HG02973 (cell line): Measurements from ENCODE around the gene TNFRSF6B.
A peak's percentile ranks its signal among the peaks of the same experiment; 100 is the strongest.
"Not testable (repeated sequence)": the region's sequence is repeated elsewhere in the genome, so short reads cannot be mapped to it uniquely, and the experiment has no call there.

Source experiments
- ATAC-seq: cut with Tn5 transposase; IDR thresholded peaks from one replicate; pipeline ENCODE4 v1.9.1; 2021; ENCODE audit warnings: moderate library complexity; ENCODE audit not compliant: unreplicated experiment

The TNFRSF6B gene

GRCh38 chr20:63706852-63707557 is 10.6 kb downstream of the TNFRSF6B start:
- ATAC-seq = no peak

- ATAC-seq = peak; percentile 57
These were observed 11.3 kb downstream of the TNFRSF6B start, which contains the start of the genes ARFRP1 and ZGPAT for GRCh38 chr20:63707558-63708300. TSS of gene ARFRP1 (minus strand) at chr20:63707976. CDS start at chr20:63707091, 885 bp downstream. TSS of gene ZGPAT (plus strand) at chr20:63708039. CDS start at chr20:63708581, 542 bp downstream.

- ATAC-seq = no peak
These were observed 12.1 kb downstream of the TNFRSF6B start for GRCh38 chr20:63708301-63709148.

DNA sequence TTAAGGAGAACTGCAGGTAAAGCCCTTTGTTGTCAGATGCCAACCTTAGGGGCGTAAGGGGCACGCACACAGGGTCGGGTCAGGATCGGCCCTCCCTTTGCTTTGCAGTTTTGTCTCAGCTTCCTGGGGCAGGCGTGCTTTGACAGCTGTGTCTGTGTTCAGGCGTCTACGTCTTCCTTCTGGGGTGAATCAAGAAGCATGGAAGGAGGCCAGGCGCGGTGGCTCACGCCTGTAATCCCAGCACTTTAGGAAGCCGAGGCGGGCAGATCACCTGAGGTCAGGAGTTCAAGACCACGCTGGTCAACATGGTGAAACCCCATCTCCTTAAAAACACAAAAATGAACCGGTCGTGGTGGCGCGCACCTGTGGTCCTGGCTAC is 12.7 kb downstream of the TNFRSF6B start:
- no peak for ATAC-seq

DNA sequence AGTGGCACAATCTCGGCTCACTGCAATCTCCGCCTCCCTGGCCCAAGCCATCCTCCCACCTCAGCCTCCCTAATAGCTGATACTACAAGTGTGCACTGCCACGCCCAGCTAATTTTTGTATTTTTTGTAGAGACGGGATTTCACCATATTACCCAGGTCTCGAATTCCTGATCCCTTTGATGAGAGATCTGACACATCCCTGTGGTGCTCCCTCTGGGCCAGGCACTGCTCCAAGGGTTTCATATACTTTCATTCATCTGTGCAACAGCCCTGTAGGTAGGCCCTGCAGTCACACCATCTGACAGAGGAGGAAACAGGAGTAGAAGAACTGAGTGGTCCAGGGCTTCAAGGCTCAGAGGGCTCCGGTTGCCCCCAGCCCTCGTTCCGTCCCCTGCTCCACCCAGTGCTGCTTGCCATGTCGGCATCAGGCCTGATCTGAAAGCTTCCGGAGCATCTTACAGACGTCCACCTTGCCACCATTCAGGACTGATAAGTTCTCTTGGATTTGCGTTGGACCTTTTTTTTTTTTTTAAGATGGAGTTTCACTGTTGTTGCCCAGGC is 14.7 kb downstream of the TNFRSF6B start:
- no peak for ATAC-seq

DNA sequence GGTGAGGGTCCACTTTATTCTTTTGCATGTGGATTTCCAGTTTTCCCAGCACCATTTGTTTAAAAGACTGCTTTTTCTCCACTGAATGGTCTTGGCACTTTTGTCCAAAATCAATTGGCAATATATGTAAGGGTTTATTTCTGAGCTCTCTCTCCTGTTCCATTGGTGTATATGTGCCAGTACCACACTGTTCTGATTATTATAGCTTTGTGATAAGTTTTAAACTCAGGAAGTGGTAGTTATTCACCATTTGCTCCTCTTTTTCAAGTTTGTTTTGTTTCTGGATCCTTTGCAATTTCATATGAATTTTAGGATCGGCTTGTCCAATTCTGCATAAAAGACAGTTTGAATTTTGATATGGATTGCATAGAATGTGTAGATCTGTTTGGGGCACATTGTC is 15.7 kb downstream of the TNFRSF6B start:
- no peak for ATAC-seq

DNA sequence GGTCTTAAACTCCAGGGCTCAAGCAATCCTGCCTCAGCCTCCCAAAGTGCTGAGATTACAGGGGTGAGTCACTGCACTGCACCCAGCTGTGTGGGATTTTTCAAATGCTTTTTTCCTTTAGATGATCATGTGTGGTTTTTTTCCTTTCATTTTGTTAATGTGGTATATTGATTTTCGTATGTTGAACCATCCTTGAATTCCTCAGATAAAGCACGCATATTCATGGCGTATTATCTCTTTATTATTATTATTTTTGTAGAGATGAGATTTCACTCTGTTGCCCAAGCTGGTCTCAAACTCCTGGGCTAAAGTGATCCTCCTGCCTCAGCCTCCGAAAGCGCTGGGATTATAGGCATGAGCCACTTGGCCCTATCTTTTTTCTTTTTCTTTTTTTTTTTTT is 18.4 kb downstream of the TNFRSF6B start:
- ATAC-seq = no peak

- no peak for ATAC-seq
These were observed 22.5 kb downstream of the TNFRSF6B start for GRCh38 chr20:63718996-63719395.

DNA sequence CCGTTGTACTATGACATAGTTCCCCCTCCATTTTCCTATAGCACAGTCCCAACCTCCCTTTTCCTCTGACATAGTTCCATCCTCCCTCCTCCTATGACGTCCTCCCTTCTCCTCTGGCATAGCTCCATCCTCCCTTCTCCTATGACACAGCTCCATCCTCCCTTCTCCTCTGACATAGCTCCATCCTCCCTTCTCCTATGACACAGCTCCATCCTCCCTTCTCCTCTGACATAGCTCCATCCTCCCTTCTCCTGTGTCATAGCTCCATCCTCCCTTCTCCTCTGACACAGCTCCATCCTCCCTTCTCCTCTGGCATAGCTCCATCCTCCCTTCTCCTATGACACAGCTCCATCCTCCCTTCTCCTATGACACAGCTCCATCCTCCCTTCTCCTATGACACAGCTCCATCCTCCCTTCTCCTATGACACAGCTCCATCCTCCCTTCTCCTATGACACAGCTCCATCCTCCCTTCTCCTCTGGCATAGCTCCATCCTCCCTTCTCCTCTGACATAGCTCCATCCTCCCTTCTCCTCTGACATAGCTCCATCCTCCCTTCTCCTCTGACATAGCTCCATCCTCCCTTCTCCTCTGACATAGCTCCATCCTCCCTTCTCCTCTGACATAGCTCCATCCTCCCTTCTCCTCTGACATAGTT is 26.6 kb downstream of the TNFRSF6B start:
- not testable (repeated sequence) for ATAC-seq

DNA sequence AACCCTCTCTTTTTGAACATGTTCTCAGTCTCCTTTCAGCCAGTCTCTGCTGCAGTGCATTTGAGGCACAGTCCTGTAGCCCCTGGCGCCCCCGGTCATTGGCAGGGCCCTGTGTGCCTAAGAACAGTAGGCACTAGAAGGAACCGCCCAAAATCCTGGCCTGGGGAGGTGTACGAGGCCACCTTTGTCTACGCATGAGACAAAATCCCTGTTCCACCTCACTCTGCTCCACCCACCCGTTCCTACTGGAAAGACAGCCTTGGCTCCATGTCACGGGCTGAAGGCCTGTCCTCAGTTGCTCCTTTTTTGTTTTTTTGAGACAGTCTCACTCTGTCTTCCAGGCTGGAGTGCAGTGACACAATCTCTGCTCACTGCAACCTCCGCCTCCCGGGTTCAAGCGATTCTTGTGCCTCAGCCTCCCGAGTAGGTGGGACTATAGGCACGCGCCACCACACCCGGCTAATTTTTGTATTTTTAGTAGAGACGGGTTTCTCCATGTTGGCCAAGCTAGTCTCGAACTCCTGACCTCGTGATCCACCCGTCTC is 33.8 kb downstream of the TNFRSF6B start:
- ATAC-seq = not testable (repeated sequence)

- ATAC-seq = no peak
These were observed 35.0 kb downstream of the TNFRSF6B start for GRCh38 chr20:63731410-63731809.

DNA sequence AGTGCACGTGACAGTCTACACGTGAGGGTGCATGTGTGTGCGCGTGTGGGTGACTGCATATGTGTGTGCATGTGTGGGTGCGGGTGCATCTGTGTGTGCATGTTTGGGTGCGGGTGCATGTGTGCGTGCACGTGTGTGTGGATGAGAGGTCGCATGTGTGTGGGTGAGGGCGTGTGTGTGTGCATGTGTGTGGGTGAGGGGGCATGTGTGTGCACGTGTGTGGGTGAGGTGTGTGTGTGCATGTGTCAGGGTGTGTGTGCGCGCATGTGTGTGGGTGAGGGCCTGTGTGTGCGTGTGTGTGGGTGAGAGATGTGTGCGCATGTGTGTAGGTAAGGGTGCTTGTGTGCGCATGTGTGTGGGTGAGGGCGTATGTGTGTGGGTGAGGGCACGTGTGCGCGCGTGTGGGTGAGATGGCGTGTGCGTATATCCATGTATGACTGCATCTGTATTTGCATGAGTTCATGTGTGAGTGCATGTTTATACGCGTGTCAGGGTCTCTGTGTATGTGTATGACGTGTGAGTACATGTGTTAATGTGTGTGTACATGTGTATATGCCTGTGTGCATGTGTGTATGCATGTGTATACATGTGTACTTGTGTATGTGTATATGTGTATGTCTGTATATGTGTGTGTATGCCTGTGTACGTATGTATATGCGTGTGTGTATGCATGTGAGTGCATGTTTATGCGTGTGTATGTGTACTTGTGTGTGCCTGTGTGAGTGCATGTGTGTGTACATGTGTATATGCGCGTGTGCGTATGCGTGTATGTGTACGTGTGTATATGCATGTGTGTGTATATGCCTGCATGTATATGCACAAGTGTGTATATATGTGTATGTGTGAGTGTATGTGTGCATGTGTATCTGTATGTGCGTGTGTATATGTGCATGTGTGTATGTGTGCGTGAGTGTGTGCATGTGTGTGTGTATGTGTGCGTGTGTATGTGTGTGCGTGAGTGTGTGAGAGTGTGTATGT is 36.0 kb downstream of the TNFRSF6B start:
- ATAC-seq = no peak

- ATAC-seq = no peak
These were observed 36.7 kb downstream of the TNFRSF6B start for GRCh38 chr20:63733117-63733516.

- no peak for ATAC-seq
These were observed 37.2 kb downstream of the TNFRSF6B start for GRCh38 chr20:63733579-63734081.

DNA sequence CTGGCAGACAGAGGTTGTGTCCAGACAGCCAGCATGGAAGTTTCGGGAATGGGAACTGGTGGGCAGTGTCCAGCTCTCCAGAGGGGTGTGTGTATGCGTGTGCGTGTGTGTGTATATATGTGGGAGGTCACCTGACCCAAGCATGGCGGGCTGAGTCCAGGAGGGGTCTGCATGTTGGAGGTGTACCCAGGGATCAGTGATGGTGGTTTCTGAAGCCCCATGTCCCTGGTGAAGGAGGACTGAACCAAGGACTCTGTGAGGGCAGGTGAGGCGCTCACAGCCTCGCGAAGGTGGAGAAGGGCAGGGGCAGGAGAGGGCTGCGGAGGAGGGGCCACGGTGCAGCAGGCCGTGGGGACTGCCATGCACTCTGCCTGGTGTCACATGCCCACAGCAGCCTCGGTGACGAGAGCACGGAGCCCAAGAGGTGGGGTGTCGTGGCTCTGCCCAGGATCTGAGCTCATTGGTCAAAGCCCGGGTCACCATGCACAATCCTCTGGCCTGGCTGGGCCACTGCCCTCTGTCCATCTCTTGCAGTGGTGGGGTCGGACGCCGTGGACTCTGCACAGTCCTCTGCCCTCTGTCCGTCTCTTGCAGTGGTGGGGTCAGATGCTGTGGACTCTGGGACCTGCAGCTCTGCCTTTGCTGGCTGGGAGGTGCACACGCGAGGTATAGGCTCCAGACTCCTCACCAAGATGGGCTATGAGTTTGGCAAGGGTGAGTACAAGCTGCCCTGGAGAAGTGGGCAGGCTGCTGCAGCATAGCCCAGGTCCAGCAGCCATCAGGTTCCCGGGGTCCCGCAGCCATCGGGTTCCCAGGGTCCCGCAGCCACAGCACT is 37.9 kb downstream of the TNFRSF6B start:
- ATAC-seq = no peak

DNA sequence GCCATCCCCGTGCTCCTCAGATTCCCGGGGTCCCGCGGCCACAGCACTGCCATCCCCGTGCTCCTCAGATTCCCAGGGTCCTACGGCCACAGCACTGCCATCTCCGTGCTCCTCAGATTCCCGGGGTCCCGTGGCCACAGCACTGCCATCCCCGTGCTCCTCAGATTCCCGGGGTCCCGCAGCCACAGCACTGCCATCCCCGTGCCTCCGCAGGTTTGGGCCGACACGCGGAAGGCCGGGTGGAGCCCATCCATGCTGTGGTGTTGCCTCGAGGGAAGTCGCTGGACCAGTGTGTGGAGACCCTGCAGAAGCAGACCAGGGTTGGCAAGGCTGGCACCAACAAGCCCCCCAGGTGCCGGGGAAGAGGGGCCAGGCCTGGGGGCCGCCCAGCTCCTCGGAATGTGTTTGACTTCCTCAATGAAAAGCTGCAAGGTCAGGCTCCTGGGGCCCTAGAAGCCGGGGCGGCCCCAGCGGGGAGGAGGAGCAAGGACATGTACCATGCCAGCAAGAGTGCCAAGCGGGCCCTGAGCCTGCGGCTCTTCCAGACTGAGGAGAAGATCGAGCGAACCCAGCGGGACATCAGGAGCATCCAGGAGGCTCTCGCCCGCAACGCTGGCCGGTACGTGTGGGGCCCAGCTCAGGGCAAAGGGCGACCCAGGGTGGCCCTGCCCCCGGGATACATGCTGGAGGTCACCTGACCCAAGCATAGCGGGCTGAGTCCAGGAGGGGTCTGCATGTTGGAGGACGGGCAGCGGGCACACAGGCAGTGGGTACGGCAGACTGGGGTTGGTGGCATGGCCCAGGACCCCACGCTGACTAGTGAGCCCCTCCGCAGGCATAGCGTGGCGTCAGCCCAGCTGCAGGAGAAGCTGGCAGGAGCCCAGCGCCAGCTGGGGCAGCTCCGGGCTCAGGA is 38.8 kb downstream of the TNFRSF6B start:
- ATAC-seq = no peak
